GM23338 (cell line): ENCODE results near the gene EEPD1. TPM values are rescaled to one million over a fixed set of nuclear protein-coding genes. Genes with fewer than 3 reads are reported as not detected.

Source experiments
- ATAC-seq: fragments of 200-7000 bp; cut with Tn5 transposase; 3 replicates; pipeline ENCODE4 v1.9.1; 2020
- DNase-seq: peaks from one replicate; pipeline ENCODE4 v3.0.0-alpha.2; 2015; ENCODE audit warnings: low spot score
- H2AFZ ChIP-seq: fragments of 200-600 bp; sonication (generic); 2 replicates; pipeline ENCODE4 v1.8.0; 2016; ENCODE audit warnings: antibody characterized with exemption, mild to moderate bottlenecking, moderate library complexity
- H3F3A ChIP-seq: fragments of 200-600 bp; sonication (generic); replicated peaks from 2 replicates; pipeline ENCODE4 v1.8.0; 2017; ENCODE audit warnings: antibody characterized with exemption, mixed run types, low read depth
- H3K27ac ChIP-seq: fragments of 200-600 bp; sonication (generic); 2 replicates; pipeline ENCODE4 v1.6.1; 2016; ENCODE audit warnings: low read depth
- H3K27me3 ChIP-seq: fragments of 200-600 bp; sonication (generic); 2 replicates; pipeline ENCODE4 v1.8.0; 2016; ENCODE audit warnings: mild to moderate bottlenecking, mixed run types, moderate library complexity; ENCODE audit not compliant: insufficient read depth
- H3K36me3 ChIP-seq: fragments of 200-600 bp; sonication (generic); 2 replicates; pipeline ENCODE4 v1.8.0; 2016; ENCODE audit warnings: mild to moderate bottlenecking; ENCODE audit not compliant: insufficient read depth
- H3K4me1 ChIP-seq: fragments of 200-600 bp; sonication (generic); 2 replicates; pipeline ENCODE4 v1.8.0; 2016; ENCODE audit warnings: mild to moderate bottlenecking, moderate library complexity; ENCODE audit not compliant: insufficient read depth
- H3K4me2 ChIP-seq: fragments of 200-600 bp; sonication (generic); 2 replicates; pipeline ENCODE4 v1.7.1; 2017; ENCODE audit warnings: mixed run types
- H3K4me3 ChIP-seq: fragments of 200-600 bp; sonication (generic); 2 replicates; pipeline ENCODE4 v1.6.1; 2016; ENCODE audit warnings: mixed run types
- H3K79me2 ChIP-seq: fragments of 200-600 bp; sonication (generic); replicated peaks from 2 replicates; pipeline ENCODE4 v1.8.0; 2017; ENCODE audit warnings: mild to moderate bottlenecking; ENCODE audit not compliant: insufficient read depth
- H3K9me2 ChIP-seq: fragments of 200-600 bp; sonication (generic); 2 replicates; pipeline ENCODE4 v1.8.0; 2017; ENCODE audit not compliant: insufficient read depth
- H4K20me1 ChIP-seq: fragments of 200-600 bp; sonication (generic); replicated peaks from 2 replicates; pipeline ENCODE4 v1.8.0; 2017; ENCODE audit warnings: mild to moderate bottlenecking; ENCODE audit not compliant: insufficient read depth
- H3K27ac Mint-ChIP-seq: 2 replicates; pipeline ENCODE4 v1.8.0; 2020; ENCODE audit warnings: inconsistent platforms, mild to moderate bottlenecking, moderate library complexity, mixed read lengths
- H3K27me3 Mint-ChIP-seq: 3 replicates; pipeline ENCODE4 v1.8.0; 2022; ENCODE audit warnings: low read depth, mild to moderate bottlenecking, moderate library complexity, mixed read lengths, inconsistent platforms; ENCODE audit not compliant: insufficient read depth, poor library complexity
- H3K36me3 Mint-ChIP-seq: 3 replicates; pipeline ENCODE4 v1.8.0; 2021; ENCODE audit warnings: low read depth, mild to moderate bottlenecking, inconsistent platforms, moderate library complexity, mixed read lengths
- H3K4me1 Mint-ChIP-seq: 3 replicates; pipeline ENCODE4 v1.8.0; 2020; ENCODE audit warnings: mild to moderate bottlenecking, inconsistent platforms, mixed read lengths
- H3K4me3 Mint-ChIP-seq: 3 replicates; pipeline ENCODE4 v1.8.0; 2021; ENCODE audit warnings: moderate library complexity, mild to moderate bottlenecking, inconsistent platforms, mixed read lengths
- H3K9me3 Mint-ChIP-seq: 3 replicates; pipeline ENCODE4 v1.8.0; 2020; ENCODE audit warnings: moderate library complexity, mild to moderate bottlenecking, inconsistent platforms, mixed read lengths
- CREB1 ChIP-seq: fragments of 250-450 bp; sonication (Bioruptor Pico); IDR thresholded peaks from 2 replicates; pipeline ENCODE4 v1.5.0; 2020; ENCODE audit warnings: low read depth, mild to moderate bottlenecking, moderate library complexity
- CTCF ChIP-seq, 2 experiments: fragments of 200-600 bp in 1 of 2; sonication (generic) in 1 of 2; conservative IDR thresholded peaks; 2 replicates each; pipeline versions ENCODE4 v1.5.1 to v1.6.1; 2016 to 2017; ENCODE audit warnings: antibody characterized with exemption in 2 of 2, low read depth in 2 of 2, mild to moderate bottlenecking in 2 of 2, moderate library complexity in 1 of 2
- ETS1 ChIP-seq: IDR thresholded peaks from 2 replicates; pipeline ENCODE4 v1.6.1; 2016; ENCODE audit warnings: antibody characterized with exemption
- EZH2 ChIP-seq: fragments of 200-600 bp; sonication (generic); IDR thresholded peaks from one replicate; pipeline ENCODE4 v1.8.0; 2017; ENCODE audit warnings: antibody characterized with exemption, mild to moderate bottlenecking, low read depth; ENCODE audit not compliant: unreplicated experiment
- EZH2phosphoT487 ChIP-seq: fragments of 200-600 bp; sonication (generic); IDR thresholded peaks from one replicate; pipeline ENCODE4 v1.8.1; 2018; ENCODE audit warnings: antibody characterized with exemption; ENCODE audit not compliant: unreplicated experiment
- JUNB ChIP-seq: IDR thresholded peaks from one replicate; pipeline ENCODE4 v1.6.1; 2016; ENCODE audit warnings: antibody characterized with exemption; ENCODE audit not compliant: unreplicated experiment
- NANOG ChIP-seq: IDR thresholded peaks from 2 replicates; pipeline ENCODE4 v1.6.1; 2016; ENCODE audit warnings: antibody characterized with exemption, borderline replicate concordance
- POLR2AphosphoS5 ChIP-seq: IDR thresholded peaks from 2 replicates; pipeline ENCODE4 v1.6.1; 2016; ENCODE audit warnings: antibody characterized with exemption, low read depth
- REST ChIP-seq: IDR thresholded peaks from one replicate; pipeline ENCODE4 v1.6.1; 2018; ENCODE audit warnings: antibody characterized with exemption; ENCODE audit not compliant: unreplicated experiment
- STAT1 ChIP-seq: IDR thresholded peaks from one replicate; pipeline ENCODE4 v1.6.1; 2016; ENCODE audit warnings: antibody characterized with exemption; ENCODE audit not compliant: unreplicated experiment
- ZNF114 ChIP-seq: fragments of 250-450 bp; sonication (Bioruptor Pico); IDR thresholded peaks from 2 replicates; pipeline ENCODE4 v1.5.0; 2020; ENCODE audit warnings: mild to moderate bottlenecking, moderate library complexity
- ZNF331 ChIP-seq: fragments of 250-450 bp; sonication (Bioruptor Pico); IDR thresholded peaks from 2 replicates; pipeline ENCODE4 v1.5.0; 2020; ENCODE audit warnings: low read depth, mild to moderate bottlenecking, moderate library complexity
- ZNF462 ChIP-seq: fragments of 250-450 bp; sonication (Bioruptor Pico); IDR thresholded peaks from 2 replicates; pipeline ENCODE4 v1.5.0; 2020; ENCODE audit warnings: mild to moderate bottlenecking, moderate library complexity
- polyA plus RNA-seq: library from polyadenylated mRNA; unstranded; fragments of >200 nt; fragmentation: Nextera tagmentation; extraction: Ambion mirVana; gene quantifications from 2 replicates; pipeline ENCODE4 v1.2.1, GENCODE V29; 2016
- total RNA-seq: library from RNA; depleted of rRNA; stranded (reverse); fragments of >200 nt; shearing (Covaris generic); gene quantifications from 2 replicates; pipeline ENCODE4 v1.2.3, GENCODE V29; 2014

EEPD1 gene
- total and polyA plus RNA-seq, 2 experiments from 2014 or later, result 4.1 to 17.1 TPM

- DNase-seq (peak; percentile 70), ATAC-seq (peak; percentile 22; the same call in 2 of the 3 replicates)
- peaks cover 3% of the 10 kb centered on the region for H3K9me3 Mint-ChIP-seq
- no peak overlapping the region for H3K4me3 Mint-ChIP-seq
- no peak for TF ChIP-seq CTCF (conservative IDR thresholded peaks at IDR 0.05; ENCODE audit: low read depth in 2 of 2)
- TF ChIP-seq ZNF462 (CRISPR knock-in tag), result no peak
- no peak for TF ChIP-seq EZH2
- no peak for TF ChIP-seq NANOG
- no peak for TF ChIP-seq ETS1
- TF ChIP-seq REST, result no peak
- no peak for TF ChIP-seq ZNF114 (CRISPR knock-in tag)
- TF ChIP-seq EZH2phosphoT487, result no peak
- TF ChIP-seq POLR2AphosphoS5, result no peak
- no peak for TF ChIP-seq ZNF331 (CRISPR knock-in tag)
- no peak for TF ChIP-seq JUNB
- TF ChIP-seq STAT1, result no peak
- TF ChIP-seq CREB1 (CRISPR knock-in tag), result no peak
- Histone ChIP-seq H3K4me3 (no peak overlapping the region), H3K4me1 (no peaks in the 10 kb centered on the region), H3K27ac (no peak overlapping the region), H3K4me2 (no peak overlapping the region), H4K20me1 (no peaks in the 10 kb centered on the region), H3K9me2 (no peaks in the 10 kb centered on the region), H3K27me3 (no peaks in the 10 kb centered on the region), H2AFZ (peak overlapping the region; percentile 66), H3F3A (no peaks in the 10 kb centered on the region), H3K79me2 (no peaks in the 10 kb centered on the region), H3K36me3 (no peaks in the 10 kb centered on the region)
- peaks cover 8% of the 10 kb centered on the region for H3K4me1 Mint-ChIP-seq
- peak overlapping the region; percentile 36; the same call in 1 of the 2 replicates for H3K27ac Mint-ChIP-seq
- peaks cover 2% of the 10 kb centered on the region; the same call in 1 of the 3 replicates for H3K36me3 Mint-ChIP-seq
- H3K27me3 Mint-ChIP-seq, result peaks cover 3% of the 10 kb centered on the region
Measured at GRCh38 chr7:36315309-36315944, 162.4 kb downstream of the EEPD1 start.
